IMR-90 (cell line): ENCODE measurements around the gene AMBN. TPM values are rescaled to one million over a fixed set of nuclear protein-coding genes. Genes with fewer than 3 reads are reported as not detected.
A peak's percentile ranks its signal among the peaks of the same experiment; 100 is the strongest.

Experiments used
- ATAC-seq: fragments of 200-7000 bp; cut with Tn5 transposase; 2 replicates; pipeline ENCODE4 v1.9.1; 2020; ENCODE audit warnings: low read depth, mild to moderate bottlenecking, moderate library complexity
- BruUV-seq: library from RNA; stranded (reverse); fragments of 400-500 nt; replicated peaks from 2 replicates; lab custom pipeline; 2021; lab: Mats Ljungman, UMichigan
- CTCF ChIA-PET: fragments of 300-600 bp; formaldehyde crosslinking; extraction: SDS; loops from one replicate; lab custom pipeline; 2021; ENCODE audit warnings: antibody characterized with exemption; lab: Yijun Ruan, JAX
- POLR2A ChIA-PET: fragments of 300-600 bp; sonication (Branson Sonifier 250); formaldehyde crosslinking; loops from one replicate; lab custom pipeline; 2022; ENCODE audit warnings: antibody characterized with exemption; ENCODE audit not compliant: unreplicated experiment; lab: Charles Lee
- DNase-seq: peaks from one replicate; pipeline ENCODE4 v3.0.0; 2013
- H2AFZ ChIP-seq: replicated peaks from 2 replicates; pipeline ENCODE3; 2013; ENCODE audit warnings: low read length, mild to moderate bottlenecking; ENCODE audit not compliant: poor library complexity
- H2AK5ac ChIP-seq: 2 replicates; pipeline ENCODE4 v1.6.1; 2013; ENCODE audit warnings: low read depth, low read length, inconsistent platforms
- H2AK9ac ChIP-seq: replicated peaks from 2 replicates; pipeline ENCODE3; 2013; ENCODE audit warnings: mild to moderate bottlenecking, low read depth, low read length, moderate library complexity; ENCODE audit not compliant: poor library complexity
- H2BK120ac ChIP-seq: 2 replicates; pipeline ENCODE4 v1.6.1; 2013; ENCODE audit warnings: low read depth, low read length, inconsistent platforms
- H2BK15ac ChIP-seq: 3 replicates; pipeline ENCODE4 v1.6.1; 2013; ENCODE audit warnings: low read depth, low read length, inconsistent platforms
- H2BK20ac ChIP-seq: 2 replicates; pipeline ENCODE4 v1.6.1; 2013; ENCODE audit warnings: low read depth, mild to moderate bottlenecking, inconsistent platforms, low read length, moderate library complexity
- H2BK5ac ChIP-seq: 2 replicates; pipeline ENCODE4 v1.6.1; 2013; ENCODE audit warnings: mild to moderate bottlenecking, low read depth, low read length, inconsistent platforms; ENCODE audit not compliant: poor library complexity, severe bottlenecking
- H3K14ac ChIP-seq: replicated peaks from 2 replicates; pipeline ENCODE4 v1.6.1; 2013; ENCODE audit warnings: low read depth, low read length, inconsistent platforms
- H3K18ac ChIP-seq: 2 replicates; pipeline ENCODE4 v1.6.1; 2013; ENCODE audit warnings: low read depth, low read length, control low read depth
- H3K23ac ChIP-seq: 2 replicates; pipeline ENCODE4 v1.6.1; 2013; ENCODE audit warnings: low read depth, low read length, inconsistent platforms
- H3K27ac ChIP-seq: 2 replicates; pipeline ENCODE4 v1.5.1; 2013; ENCODE audit warnings: mild to moderate bottlenecking, control low read depth, low read length; ENCODE audit not compliant: insufficient read depth
- H3K27me3 ChIP-seq: 2 replicates; pipeline ENCODE4 v1.6.1; 2013; ENCODE audit warnings: low read length; ENCODE audit not compliant: control insufficient read depth, insufficient read depth
- H3K36me3 ChIP-seq: 2 replicates; pipeline ENCODE4 v1.6.1; 2013; ENCODE audit warnings: low read length, mixed read lengths; ENCODE audit not compliant: control insufficient read depth, insufficient read depth
- H3K4ac ChIP-seq: 2 replicates; pipeline ENCODE4 v1.6.1; 2013; ENCODE audit warnings: low read depth, low read length, inconsistent platforms
- H3K4me1 ChIP-seq: 2 replicates; pipeline ENCODE4 v1.6.1; 2013; ENCODE audit warnings: low read length, mixed read lengths; ENCODE audit not compliant: control insufficient read depth, insufficient read depth
- H3K4me2 ChIP-seq: 2 replicates; pipeline ENCODE4 v1.6.1; 2013; ENCODE audit warnings: low read depth, mild to moderate bottlenecking, control low read depth, low read length, moderate library complexity
- H3K4me3 ChIP-seq: 2 replicates; pipeline ENCODE4 v1.5.1; 2013; ENCODE audit warnings: low read depth, mild to moderate bottlenecking, control low read depth, low read length, moderate library complexity; ENCODE audit not compliant: insufficient read depth
- H3K56ac ChIP-seq: 2 replicates; pipeline ENCODE4 v1.6.1; 2013; ENCODE audit warnings: low read length, inconsistent platforms; ENCODE audit not compliant: insufficient read depth; ENCODE audit errors: extremely low read depth
- H3K79me1 ChIP-seq, 2 experiments: 2 replicates each; pipeline ENCODE4 v1.6.1; 2013; ENCODE audit warnings: low read length in 2 of 2, inconsistent platforms in 1 of 2, low read depth in 1 of 2
- H3K9ac ChIP-seq: 2 replicates; pipeline ENCODE4 v1.6.1; 2013; ENCODE audit warnings: low read depth, low read length, control low read depth
- H3K9me1 ChIP-seq: 2 replicates; pipeline ENCODE4 v1.6.1; 2013; ENCODE audit warnings: low read length, inconsistent platforms; ENCODE audit not compliant: insufficient read depth
- H3K9me3 ChIP-seq: 2 replicates; pipeline ENCODE4 v1.6.1; 2013; ENCODE audit warnings: low read length; ENCODE audit not compliant: control insufficient read depth, insufficient read depth
- H4K20me1 ChIP-seq: 2 replicates; pipeline ENCODE4 v1.6.1; 2013; ENCODE audit warnings: low read length, inconsistent platforms; ENCODE audit not compliant: insufficient read depth
- H4K5ac ChIP-seq: 2 replicates; pipeline ENCODE4 v1.6.1; 2013; ENCODE audit warnings: mild to moderate bottlenecking, low read depth, low read length, control low read depth
- H4K8ac ChIP-seq, 2 experiments: 2 replicates each; pipeline ENCODE4 v1.6.1; 2013; ENCODE audit warnings: low read depth in 2 of 2, low read length in 2 of 2, control low read depth in 1 of 2, inconsistent platforms in 1 of 2
- H4K91ac ChIP-seq: 2 replicates; pipeline ENCODE4 v1.6.1; 2013; ENCODE audit warnings: low read depth, low read length, inconsistent platforms; ENCODE audit not compliant: insufficient read depth
- CEBPB ChIP-seq: IDR thresholded peaks from 2 replicates; pipeline ENCODE4 v1.6.1; 2012; ENCODE audit warnings: low read depth, low read length, improper control_type of control experiment
- NFE2L2 ChIP-seq: fragments of 150-350 bp; IDR thresholded peaks from 2 replicates; pipeline ENCODE4 v1.6.1; 2016; ENCODE audit warnings: low read depth, mild to moderate bottlenecking, low read length
- WGBS, 2 experiments: methylation state at CpG; one replicate each; pipeline versions ENCODE4 v1.1.5 to v1.1.7; 2013; ENCODE audit warnings: missing lambda C conversion rate in 2 of 2; ENCODE audit not compliant: insufficient read length in 1 of 2; ENCODE audit errors: extremely low coverage in 2 of 2; 5-methylcytosine and 5-hydroxymethylcytosine counted together
- dilution Hi-C: fragments of 300-500 bp; cut with HindIII; formaldehyde crosslinking; loops from one replicate; pipeline ENCODE4 v1.14.3; 2018; ENCODE audit warnings: low sequenced_read_pairs; ENCODE audit not compliant: unreplicated experiment
- in situ Hi-C: fragments of 300-500 bp; cut with MboI; formaldehyde crosslinking; loops from 3 replicates; pipeline ENCODE4 v1.14.3; 2019; ENCODE audit warnings: low sequenced_read_pairs, inconsistent platforms, mixed read lengths
- intact Hi-C: fragments of 100-400 bp; cut with micrococcal nuclease; formaldehyde crosslinking; loops from 2 replicates; pipeline ENCODE4 v1.10.0; 2022
- polyA plus RNA-seq, 3 experiments: library from polyadenylated mRNA; depleted of rRNA; stranded (reverse); fragments of >200 nt; gene quantifications; 2 replicates each; pipeline ENCODE4 v1.2.3, GENCODE V29; 2012; ENCODE audit warnings: low replicate concordance in 1 of 3
- total RNA-seq: library from RNA; depleted of rRNA; stranded (reverse); fragments of >200 nt; gene quantifications from 2 replicates; pipeline ENCODE4 v1.2.3, GENCODE V29; 2012

Gene AMBN
- total and polyA plus RNA-seq, 2 of the 4 experiments (the other 2 are of a cell fraction): not detected

DNA sequence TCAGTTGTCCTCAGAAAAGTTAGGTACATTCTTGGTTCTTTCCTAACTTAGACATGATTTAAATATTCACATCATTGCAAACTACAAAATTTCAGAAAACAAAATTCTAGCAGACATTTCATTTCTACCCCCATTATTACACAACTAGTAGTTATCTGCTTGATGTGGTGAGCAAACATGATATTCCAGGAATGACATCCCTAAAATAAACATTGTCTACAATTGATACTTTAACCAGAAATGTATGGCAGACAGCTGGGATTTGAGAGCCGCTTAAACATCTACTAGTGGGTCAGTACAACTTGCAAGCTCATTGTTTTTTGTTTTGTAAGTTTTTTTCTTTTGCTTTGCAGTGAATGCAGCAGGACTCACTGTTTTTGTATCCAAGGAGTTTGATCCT is 32.1 kb upstream of the AMBN start:
- Histone ChIP-seq H3K18ac (no peak overlapping the region), H3K23ac (no peak overlapping the region), H4K8ac (no peak overlapping the region), H3K4me1 (no peaks in the 10 kb centered on the region), H2AK5ac (no peak overlapping the region), H3K4me3 (no peak overlapping the region), H2BK20ac (no peak overlapping the region), H3K9ac (no peak overlapping the region), H2AK9ac (no peak overlapping the region), H3K4me2 (no peak overlapping the region), H2AFZ (no peak overlapping the region), H3K9me3 (no peaks in the 10 kb centered on the region), H4K5ac (no peak overlapping the region), H2BK5ac (no peak overlapping the region), H3K9me1 (no peaks in the 10 kb centered on the region), H3K27me3 (no peaks in the 10 kb centered on the region), H3K14ac (no peak overlapping the region), H4K91ac (no peak overlapping the region), H3K4ac (no peak overlapping the region), H3K27ac (no peak overlapping the region), H3K36me3 (no peaks in the 10 kb centered on the region), H3K56ac (no peak overlapping the region), H4K20me1 (no peaks in the 10 kb centered on the region), H2BK120ac (no peak overlapping the region), H3K79me1 (no peaks in the 10 kb centered on the region), H2BK15ac (no peak overlapping the region)
- dilution Hi-C loops (no loop called here), intact Hi-C loops (loop anchor here (1.0 to 5.0 kb wide), 3 partner anchors 377 to 871 kb away; no protein-coding TSS in a partner anchor), in situ Hi-C loops (no loop called here)
- TF ChIP-seq NFE2L2 (no peak), CEBPB (0 out of 2 replicates have a peak, but pooled peaks have one; percentile 21)
- no TSS peak for BruUV-seq
- ATAC-seq: no peak
- WGBS, 2 experiments: no CpG with 5 or more reads among the region's 1 CpG
- DNase-seq: no peak
- ChIA-PET CTCF (interaction anchor here (0.9 kb wide), 1 partner anchor 17 kb away, joined by 3 read pairs; no protein-coding TSS in a partner anchor), POLR2A (no interaction called here)
